Inflammatory macrophage treated with lipopolysaccharide for 1 hour (primary cell): ENCODE measurements around the gene PHF2.

Experiments
- DNase-seq, 2 donors: peaks; one replicate each; pipeline ENCODE4 v3.0.0-alpha.2; 2020 to 2022

The PHF2 gene

DNA sequence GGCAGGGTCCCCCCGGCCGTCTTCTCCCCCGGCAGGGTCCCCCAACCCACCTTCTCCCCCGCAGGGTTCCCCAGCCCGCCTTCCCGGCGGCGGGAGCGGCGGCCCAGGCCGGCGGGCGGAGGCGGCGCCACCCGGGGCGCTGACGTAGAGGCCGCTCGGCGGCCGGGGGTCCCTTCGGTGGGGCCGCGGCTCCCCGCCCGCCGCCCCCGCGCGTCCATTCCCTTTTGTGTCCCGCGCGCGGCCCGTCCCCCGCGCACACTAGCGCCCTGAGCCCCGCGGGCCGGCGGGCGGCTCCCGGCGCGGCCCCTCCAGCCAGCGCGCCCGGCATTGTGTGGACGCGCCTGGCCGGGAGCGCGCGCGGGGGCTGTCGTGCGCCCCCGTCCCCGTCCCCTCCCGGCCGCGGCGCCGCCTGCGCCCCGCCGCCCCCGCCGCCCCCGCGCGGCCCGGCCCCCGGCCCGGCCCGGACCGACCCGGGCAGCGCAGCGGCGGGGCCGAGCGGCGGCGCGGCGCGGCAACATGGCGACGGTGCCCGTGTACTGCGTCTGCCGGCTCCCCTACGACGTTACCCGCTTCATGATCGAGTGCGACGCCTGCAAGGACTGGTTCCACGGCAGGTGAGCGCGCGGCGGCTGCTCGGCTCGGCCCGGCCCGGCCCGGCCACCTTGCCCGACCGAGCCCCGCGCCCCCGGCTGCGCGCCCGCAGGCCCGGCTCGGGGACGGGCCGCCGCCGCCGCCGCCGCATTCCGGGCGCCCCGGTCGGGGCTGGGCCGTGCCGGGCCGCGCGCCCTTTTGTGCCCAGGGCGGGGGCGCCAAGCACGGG, at the start of gene PHF2:
Gene PHF2 (plus strand): TSS at position 327 of the 820 bp plus-strand sequence. CDS start 190 bp downstream, at position 517.
- DNase-seq: peak in 1 of 2 donors; percentile 16

DNA sequence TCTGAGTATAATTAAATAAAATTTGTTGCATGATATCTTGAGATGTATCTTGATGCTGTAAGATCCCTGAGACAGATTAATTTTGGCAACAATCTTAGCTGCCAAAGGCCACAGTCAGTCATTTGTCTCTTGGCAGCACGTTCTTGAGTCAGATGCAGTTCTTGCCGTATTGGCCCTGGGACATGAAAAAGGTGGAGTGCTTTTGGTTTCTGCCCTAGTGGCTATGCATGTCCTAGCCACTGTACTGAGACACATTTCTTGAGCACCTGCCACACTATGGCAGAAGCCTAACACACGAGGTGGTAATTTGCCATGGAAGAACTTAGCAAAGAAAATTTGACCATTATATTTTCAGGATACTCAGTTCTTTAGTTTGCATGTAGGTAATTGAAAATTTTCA, 45.0 kb upstream of the PHF2 start:
- DNase-seq: no peak

DNA sequence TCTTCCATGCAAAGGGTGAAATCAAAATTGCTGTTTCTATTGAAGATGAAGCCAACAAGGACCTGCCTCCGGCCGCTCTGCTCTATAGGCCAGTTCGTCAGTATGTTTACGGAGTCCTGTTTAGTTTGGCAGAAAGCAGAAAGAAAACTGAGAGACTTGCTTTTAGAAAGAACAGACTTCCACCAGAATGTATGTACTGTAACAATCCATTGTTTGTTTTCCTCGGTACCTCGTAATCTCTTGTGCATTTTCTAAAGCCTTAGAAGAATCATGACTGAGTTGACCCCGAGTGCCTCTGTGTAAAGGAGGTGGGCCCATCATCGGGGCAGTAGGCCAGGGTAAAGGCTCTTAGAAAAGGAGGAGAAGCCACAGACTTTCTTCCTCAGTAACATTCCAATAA, 44.2 kb upstream of the PHF2 start:
- no peak for DNase-seq

DNA sequence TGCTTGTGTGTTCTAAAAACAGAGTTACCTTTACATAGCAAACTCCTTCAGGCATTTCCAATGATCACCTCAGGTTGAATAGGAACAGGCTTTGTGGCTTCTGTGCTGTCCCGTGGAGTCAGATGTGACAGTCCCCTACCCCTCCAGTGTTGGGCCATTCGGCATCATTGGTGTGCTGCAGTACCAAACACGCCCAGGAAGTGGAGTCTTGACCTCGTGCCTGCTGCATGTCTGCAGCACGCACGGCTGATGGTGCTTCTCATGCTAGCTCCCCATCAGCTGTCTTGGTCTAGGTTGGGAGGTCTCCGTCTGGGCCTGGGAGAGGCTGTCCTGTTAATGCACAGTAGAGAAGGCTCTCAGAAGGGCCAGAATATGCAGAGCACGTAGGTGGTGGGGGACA, 42.5 kb upstream of the PHF2 start:
- no peak for DNase-seq

GRCh38 chr9:93536167-93536566, 40.2 kb upstream of the PHF2 start:
- no peak for DNase-seq

- DNase-seq: no peak
These were observed 39.5 kb upstream of the PHF2 start for GRCh38 chr9:93536874-93537273.

DNA sequence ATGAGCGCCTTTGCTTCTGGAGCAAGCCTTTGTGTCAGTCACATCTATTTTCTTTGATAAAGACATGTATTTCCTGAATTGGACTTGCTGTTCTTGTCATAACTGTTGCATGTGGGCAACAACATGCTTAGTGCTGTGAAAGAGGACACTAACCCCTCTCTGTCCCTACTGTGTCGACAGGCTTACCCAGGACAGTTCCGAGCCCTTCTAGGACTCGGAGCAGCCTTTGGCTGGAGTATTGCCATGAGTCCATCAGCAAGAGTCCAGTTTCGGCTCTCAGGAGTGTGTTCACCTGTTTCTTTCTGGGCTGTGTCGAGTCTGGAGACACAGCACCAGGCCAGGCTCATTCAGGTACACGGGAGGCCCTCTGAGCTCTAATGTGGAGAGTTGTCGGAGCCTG, 36.1 kb upstream of the PHF2 start:
- DNase-seq: no peak

DNA sequence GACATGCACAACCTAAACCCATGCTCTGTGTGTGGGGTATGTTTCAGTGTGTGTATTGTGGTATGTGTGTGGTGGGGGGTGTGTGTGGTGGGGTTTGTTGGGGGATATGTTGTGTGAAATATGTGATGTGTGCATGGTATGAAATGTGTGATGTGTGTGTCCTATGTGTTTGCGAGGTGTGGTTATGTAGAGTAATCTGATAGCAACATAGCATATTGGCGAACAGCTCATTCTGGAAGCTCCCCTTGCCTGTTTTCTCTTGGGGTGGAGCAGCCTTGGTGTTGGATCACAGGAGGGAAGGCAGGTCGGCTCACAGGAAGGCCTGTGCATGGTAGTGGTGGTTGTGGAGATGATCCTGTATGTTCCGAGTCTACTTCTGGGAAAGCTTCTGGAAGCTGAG, 35.4 kb upstream of the PHF2 start:
- no peak for DNase-seq

DNA sequence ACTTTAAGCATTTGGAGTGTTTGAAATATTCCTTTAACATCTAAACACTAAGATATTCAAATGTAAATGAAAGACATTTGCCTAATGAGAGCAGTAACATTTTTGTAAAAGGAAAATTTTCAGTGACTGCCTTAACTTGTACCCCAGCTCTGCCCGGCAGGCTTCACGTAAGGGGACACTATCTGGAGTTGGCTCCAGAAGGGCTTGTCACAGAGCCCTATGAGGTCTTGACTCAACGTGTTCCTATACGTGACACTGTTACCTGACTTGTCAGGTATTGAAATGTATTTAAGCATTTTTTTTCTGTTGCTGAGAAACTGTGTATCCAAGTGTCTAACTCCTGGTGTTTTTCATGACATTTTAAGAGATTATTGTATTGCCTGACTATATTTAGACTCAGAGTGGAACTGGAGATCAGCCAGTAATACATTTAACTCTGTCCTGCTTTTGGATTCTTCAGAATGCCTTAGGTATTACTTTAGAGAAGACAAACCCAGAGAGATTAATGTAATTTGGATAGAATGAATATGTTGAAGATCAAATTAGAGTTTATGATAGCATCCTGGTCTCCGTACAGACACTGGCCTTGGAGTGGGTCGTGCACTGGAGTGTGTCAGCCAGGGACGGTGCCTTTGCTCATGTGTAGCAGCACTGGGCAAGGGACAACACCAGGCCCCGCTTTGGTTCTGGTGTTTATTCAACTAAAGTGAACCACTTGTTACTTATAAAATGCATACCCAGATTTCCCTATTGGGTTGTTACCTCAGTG, 34.6 kb upstream of the PHF2 start:
- DNase-seq: no peak

DNA sequence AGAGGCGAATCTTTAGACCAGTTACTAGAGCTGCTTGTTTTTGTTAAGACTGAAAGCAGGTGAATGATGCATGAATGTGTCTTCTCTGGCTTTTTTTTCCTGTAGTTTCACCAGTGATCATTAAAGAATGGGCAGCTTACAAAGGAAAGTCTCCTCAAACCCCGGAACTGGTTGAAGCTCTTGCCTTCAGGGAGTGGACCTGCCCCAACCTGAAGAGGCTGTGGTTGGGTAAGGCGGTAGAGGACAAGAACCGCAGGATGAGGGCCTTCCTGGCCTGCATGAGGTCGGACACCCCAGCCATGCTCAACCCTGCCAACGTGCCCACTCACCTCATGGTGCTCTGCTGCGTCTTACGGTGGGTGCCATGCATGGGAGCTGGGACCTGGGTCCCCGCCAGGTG, 33.3 kb upstream of the PHF2 start:
- DNase-seq: no peak

GRCh38 chr9:93546356-93546755, 30.0 kb upstream of the PHF2 start:
- DNase-seq: no peak

GRCh38 chr9:93549611-93550010, 26.8 kb upstream of the PHF2 start:
- no peak for DNase-seq

DNA sequence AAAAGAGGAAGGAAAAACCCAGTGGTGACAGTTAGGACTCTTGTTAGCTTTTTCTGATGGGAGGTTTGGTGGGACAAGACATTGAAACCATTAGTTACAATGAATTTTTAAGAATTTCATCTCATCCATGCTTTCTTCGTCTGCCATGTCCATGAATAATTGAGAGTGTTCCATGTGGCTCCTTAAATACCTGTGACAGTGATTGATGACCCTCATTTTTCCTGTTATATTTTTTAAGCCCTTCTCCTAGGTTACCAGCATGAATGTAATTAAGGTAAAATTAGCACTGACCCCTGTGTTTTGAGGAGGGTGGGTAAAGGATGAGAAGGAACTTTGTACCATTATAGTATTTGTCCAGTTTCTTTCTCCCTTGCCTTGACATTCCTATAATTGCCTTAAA, 23.5 kb upstream of the PHF2 start:
- DNase-seq: no peak

DNA sequence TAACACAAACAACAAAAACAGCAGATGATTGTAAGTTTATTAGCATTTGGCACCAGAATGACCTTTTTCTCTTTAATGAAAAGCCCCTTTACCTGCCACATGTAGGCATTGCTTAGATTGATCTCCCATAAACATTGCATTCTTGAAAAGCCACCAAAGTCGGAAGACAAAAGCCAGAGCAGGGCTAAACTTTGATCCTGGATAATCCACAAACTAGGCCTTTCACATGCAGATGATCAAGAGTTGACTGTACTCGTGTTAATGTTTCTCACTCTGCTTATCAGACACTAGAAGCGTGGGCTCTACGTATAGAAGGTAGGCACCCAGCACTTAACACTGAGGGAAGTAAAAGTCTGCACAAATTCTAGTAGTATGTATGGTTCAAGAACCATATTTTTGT, 21.0 kb upstream of the PHF2 start:
- DNase-seq: no peak

GRCh38 chr9:93557366-93558137, 18.8 kb upstream of the PHF2 start:
- DNase-seq: no peak

DNA sequence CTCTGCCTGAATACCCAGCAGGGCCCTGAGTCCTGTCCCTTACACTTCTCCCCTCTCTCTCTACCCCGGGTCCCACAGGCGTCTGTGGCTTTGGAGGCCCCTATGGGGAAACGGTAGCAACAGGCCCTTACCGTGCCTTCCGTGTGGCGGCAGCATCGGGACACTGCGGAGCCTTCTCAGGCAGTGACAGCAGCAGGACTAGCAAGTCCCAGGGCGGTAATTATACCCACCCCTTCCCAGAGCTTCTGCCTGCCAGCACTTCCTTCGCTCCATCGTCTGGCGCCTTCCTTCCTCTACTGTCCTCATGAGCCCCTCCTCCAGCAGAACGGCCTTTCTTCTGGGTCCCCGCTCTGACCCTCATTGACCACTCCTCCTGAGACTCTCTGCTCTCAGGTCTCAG, 17.9 kb upstream of the PHF2 start:
- DNase-seq: no peak

GRCh38 chr9:93560991-93561390, 15.4 kb upstream of the PHF2 start:
- DNase-seq: no peak

DNA sequence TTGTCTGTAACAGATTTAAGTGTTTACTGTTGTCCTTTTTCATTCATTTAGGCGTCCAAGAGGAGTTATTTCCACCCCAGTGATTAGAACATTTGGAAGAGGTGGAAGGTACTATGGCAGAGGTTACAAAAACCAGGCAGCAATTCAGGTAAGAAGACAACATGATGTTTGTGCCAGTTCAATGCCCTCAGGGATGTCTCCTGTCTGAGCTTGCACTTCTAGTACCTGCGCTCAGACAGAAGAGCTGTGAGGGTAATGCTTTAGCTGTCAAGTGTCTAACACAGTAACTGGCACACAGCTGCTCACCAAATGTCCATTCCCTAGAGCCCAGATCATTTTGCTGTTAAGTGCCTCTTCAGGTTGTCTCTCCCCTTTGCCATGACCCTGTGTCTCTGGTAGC, 14.2 kb upstream of the PHF2 start:
- DNase-seq: no peak

DNA sequence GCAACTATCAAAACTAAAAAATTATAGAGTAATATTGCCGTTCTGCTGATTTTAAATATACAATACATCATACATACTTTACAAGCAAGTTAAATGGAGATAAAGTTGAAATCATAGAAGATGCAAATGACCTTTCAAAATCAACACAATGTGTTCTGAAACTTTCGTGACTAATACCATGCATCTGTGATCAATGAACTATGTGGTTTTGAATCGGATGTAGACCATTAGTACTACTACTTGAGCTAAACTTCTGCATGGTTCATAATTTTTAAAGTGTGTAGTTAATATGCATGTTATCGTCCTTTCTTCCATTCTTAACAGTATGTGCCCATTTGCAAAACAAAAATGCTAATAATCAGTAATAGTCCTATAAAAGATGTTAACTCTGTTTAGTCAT, 11.3 kb upstream of the PHF2 start:
- no peak for DNase-seq

DNA sequence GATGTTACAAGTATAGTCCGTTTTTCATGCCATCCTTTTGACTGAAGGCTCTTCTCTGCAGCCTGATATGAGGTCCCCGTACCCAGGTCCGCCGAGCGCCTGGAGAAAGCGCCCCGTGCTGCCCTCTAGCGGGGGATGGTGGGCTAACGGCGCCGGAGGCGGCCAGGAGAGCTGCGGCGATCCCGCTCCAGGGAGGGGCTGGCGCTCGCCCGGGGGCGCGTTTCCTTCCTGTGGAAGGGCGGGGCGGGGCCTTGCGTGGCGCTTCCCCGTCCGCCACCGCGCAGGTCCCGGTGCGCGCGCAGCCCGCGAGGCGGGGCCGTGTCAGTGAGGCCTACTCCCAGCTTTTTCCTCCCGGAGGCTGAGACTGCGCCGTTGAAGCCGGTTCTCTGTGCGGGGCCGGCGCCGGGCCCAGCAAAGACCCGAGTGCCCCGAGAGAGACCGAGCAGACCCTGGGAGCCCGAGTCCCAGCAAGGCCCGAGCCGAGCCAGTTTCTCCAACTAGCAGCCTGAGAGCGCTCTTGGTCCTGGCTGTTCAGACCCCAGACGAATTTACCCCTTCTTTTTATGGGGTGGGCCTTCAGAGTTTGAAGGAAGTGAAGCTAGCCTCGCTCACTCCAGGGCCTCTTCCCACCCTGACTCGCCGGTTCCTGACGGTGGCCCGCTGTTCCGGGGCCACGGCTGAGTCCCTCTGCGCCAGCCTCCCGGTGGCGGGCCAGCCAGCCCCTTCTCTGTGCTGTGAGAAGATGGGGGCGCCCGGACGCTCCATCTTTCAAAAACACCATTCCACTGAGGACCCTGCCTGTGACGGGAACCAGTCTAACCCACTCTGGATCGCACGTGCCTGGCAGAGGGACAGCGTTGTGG, 9.7 kb upstream of the PHF2 start:
- DNase-seq: peak; percentile 95 to 98

- DNase-seq: peak in 1 of 2 donors; percentile 8
These were observed 9.0 kb upstream of the PHF2 start for GRCh38 chr9:93567271-93567959.

- DNase-seq: no peak
These were observed 8.2 kb upstream of the PHF2 start for GRCh38 chr9:93568169-93568568.
